Measurements from ENCODE around the gene GRWD1.

The GRWD1 gene

GRCh38 chr19:48433337-48433736 is 12.4 kb upstream of the GRWD1 start:
- Histone ChIP-seq H3K27ac (ENCODE audit: low read depth, low read length) (no peak overlapping the region), H3K27me3 (ENCODE audit: control insufficient read depth in 1 of 2, insufficient read depth in 2 of 2, low read length in 2 of 2) (peaks cover 0 to 5% of the 10 kb centered on the region in 2 donors), H3K36me3 (ENCODE audit: insufficient read depth, low read length) (no peaks in the 10 kb centered on the region), H3K9ac (ENCODE audit: low read length) (no peak overlapping the region), H3K9me3 (ENCODE audit: low read length) (no peaks in the 10 kb centered on the region), H3K4me3 (ENCODE audit: low read depth in 1 of 2, low read length in 2 of 2) (no peak overlapping the region), H3K4me1 (ENCODE audit: insufficient read depth, low read length) (no peaks in the 10 kb centered on the region)

GRCh38 chr19:48436586-48436985 is 9.2 kb upstream of the GRWD1 start:
- Histone ChIP-seq H3K27ac (ENCODE audit: low read depth, low read length) (no peak overlapping the region), H3K4me3 (ENCODE audit: low read depth in 1 of 2, low read length in 2 of 2) (no peak overlapping the region), H3K9me3 (ENCODE audit: low read length) (no peaks in the 10 kb centered on the region), H3K4me1 (ENCODE audit: insufficient read depth, low read length) (no peaks in the 10 kb centered on the region), H3K27me3 (ENCODE audit: control insufficient read depth in 1 of 2, insufficient read depth in 2 of 2, low read length in 2 of 2) (peaks cover 0 to 11% of the 10 kb centered on the region in 2 donors), H3K36me3 (ENCODE audit: insufficient read depth, low read length) (no peaks in the 10 kb centered on the region), H3K9ac (ENCODE audit: low read length) (no peak overlapping the region)

- H3K36me3 ChIP-seq (ENCODE audit: insufficient read depth, low read length): no peaks in the 10 kb centered on the region
- peaks cover 18% of the 10 kb centered on the region for H3K4me1 ChIP-seq (ENCODE audit: insufficient read depth, low read length)
- no peak overlapping the region for H3K4me3 ChIP-seq (ENCODE audit: low read depth in 1 of 2, low read length in 2 of 2)
- no peak overlapping the region for H3K9ac ChIP-seq (ENCODE audit: low read length)
- no peak overlapping the region for H3K27ac ChIP-seq (ENCODE audit: low read depth, low read length)
- H3K9me3 ChIP-seq (ENCODE audit: low read length): no peaks in the 10 kb centered on the region
- H3K27me3 ChIP-seq (ENCODE audit: control insufficient read depth in 1 of 2, insufficient read depth in 2 of 2, low read length in 2 of 2): peaks cover 15 to 29% of the 10 kb centered on the region in 2 donors
Observed at GRCh38 chr19:48441360-48442050, 4.3 kb upstream of the GRWD1 start.

GRCh38 chr19:48442116-48443035 is 3.4 kb upstream of the GRWD1 start:
- Histone ChIP-seq H3K9me3 (ENCODE audit: low read length) (no peaks in the 10 kb centered on the region), H3K27me3 (ENCODE audit: control insufficient read depth in 1 of 2, insufficient read depth in 2 of 2, low read length in 2 of 2) (peaks cover 15 to 26% of the 10 kb centered on the region in 2 donors), H3K36me3 (ENCODE audit: insufficient read depth, low read length) (peaks cover 1% of the 10 kb centered on the region), H3K4me3 (ENCODE audit: low read depth in 1 of 2, low read length in 2 of 2) (no peak overlapping the region), H3K9ac (ENCODE audit: low read length) (no peak overlapping the region), H3K27ac (ENCODE audit: low read depth, low read length) (no peak overlapping the region), H3K4me1 (ENCODE audit: insufficient read depth, low read length) (peaks cover 20% of the 10 kb centered on the region)

GRCh38 chr19:48443256-48443655 is 2.5 kb upstream of the GRWD1 start:
- Histone ChIP-seq H3K4me1 (ENCODE audit: insufficient read depth, low read length) (peaks cover 20% of the 10 kb centered on the region), H3K27me3 (ENCODE audit: control insufficient read depth in 1 of 2, insufficient read depth in 2 of 2, low read length in 2 of 2) (peaks cover 15 to 26% of the 10 kb centered on the region in 2 donors), H3K27ac (ENCODE audit: low read depth, low read length) (no peak overlapping the region), H3K4me3 (ENCODE audit: low read depth in 1 of 2, low read length in 2 of 2) (no peak overlapping the region), H3K9me3 (ENCODE audit: low read length) (no peaks in the 10 kb centered on the region), H3K9ac (ENCODE audit: low read length) (no peak overlapping the region), H3K36me3 (ENCODE audit: insufficient read depth, low read length) (peaks cover 7% of the 10 kb centered on the region)

- peaks cover 12% of the 10 kb centered on the region for H3K36me3 ChIP-seq (ENCODE audit: insufficient read depth, low read length)
- H3K27ac ChIP-seq (ENCODE audit: low read depth, low read length): no peak overlapping the region
- no peak overlapping the region for H3K9ac ChIP-seq (ENCODE audit: low read length)
- peaks cover 15 to 26% of the 10 kb centered on the region in 2 donors for H3K27me3 ChIP-seq (ENCODE audit: control insufficient read depth in 1 of 2, insufficient read depth in 2 of 2, low read length in 2 of 2)
- H3K9me3 ChIP-seq (ENCODE audit: low read length): no peaks in the 10 kb centered on the region
- H3K4me3 ChIP-seq (ENCODE audit: low read depth in 1 of 2, low read length in 2 of 2): no peak overlapping the region
- H3K4me1 ChIP-seq (ENCODE audit: insufficient read depth, low read length): peaks cover 20% of the 10 kb centered on the region
Observed at GRCh38 chr19:48443731-48444128, 2.1 kb upstream of the GRWD1 start.

GRCh38 chr19:48444129-48444935 is 1.5 kb upstream of the GRWD1 start:
- peaks cover 13% of the 10 kb centered on the region for H3K36me3 ChIP-seq (ENCODE audit: insufficient read depth, low read length)
- no peak overlapping the region for H3K27ac ChIP-seq (ENCODE audit: low read depth, low read length)
- no peak overlapping the region for H3K9ac ChIP-seq (ENCODE audit: low read length)
- H3K27me3 ChIP-seq (ENCODE audit: control insufficient read depth in 1 of 2, insufficient read depth in 2 of 2, low read length in 2 of 2): peaks cover 15 to 26% of the 10 kb centered on the region in 2 donors
- H3K4me1 ChIP-seq (ENCODE audit: insufficient read depth, low read length): peaks cover 20% of the 10 kb centered on the region
- no peaks in the 10 kb centered on the region for H3K9me3 ChIP-seq (ENCODE audit: low read length)
- H3K4me3 ChIP-seq (ENCODE audit: low read depth in 1 of 2, low read length in 2 of 2): peak overlapping the region; percentile 1 to 97

GRCh38 chr19:48444936-48445200 is 915 bp upstream of the GRWD1 start:
- Histone ChIP-seq H3K9ac (ENCODE audit: low read length) (no peak overlapping the region), H3K9me3 (ENCODE audit: low read length) (no peaks in the 10 kb centered on the region), H3K27ac (ENCODE audit: low read depth, low read length) (no peak overlapping the region), H3K4me3 (ENCODE audit: low read depth in 1 of 2, low read length in 2 of 2) (peak overlapping the region; percentile 1 to 97), H3K36me3 (ENCODE audit: insufficient read depth, low read length) (peaks cover 15% of the 10 kb centered on the region), H3K4me1 (ENCODE audit: insufficient read depth, low read length) (peaks cover 20% of the 10 kb centered on the region), H3K27me3 (ENCODE audit: control insufficient read depth in 1 of 2, insufficient read depth in 2 of 2, low read length in 2 of 2) (peaks cover 15 to 26% of the 10 kb centered on the region in 2 donors)

- H3K4me1 ChIP-seq (ENCODE audit: insufficient read depth, low read length): peaks cover 20% of the 10 kb centered on the region
- peak overlapping the region; percentile 90 for H3K27ac ChIP-seq (ENCODE audit: low read depth, low read length)
- H3K4me3 ChIP-seq (ENCODE audit: low read depth in 1 of 2, low read length in 2 of 2): peak overlapping the region; percentile 76 to 97
- no peaks in the 10 kb centered on the region for H3K9me3 ChIP-seq (ENCODE audit: low read length)
- peaks cover 15 to 26% of the 10 kb centered on the region in 2 donors for H3K27me3 ChIP-seq (ENCODE audit: control insufficient read depth in 1 of 2, insufficient read depth in 2 of 2, low read length in 2 of 2)
- peaks cover 19% of the 10 kb centered on the region for H3K36me3 ChIP-seq (ENCODE audit: insufficient read depth, low read length)
- peak overlapping the region; percentile 73 for H3K9ac ChIP-seq (ENCODE audit: low read length)
Observed at GRCh38 chr19:48445256-48445605, 552 bp upstream of the GRWD1 start.

GRCh38 chr19:48446579-48446978 is 796 bp downstream of the GRWD1 start:
- peaks cover 32% of the 10 kb centered on the region for H3K36me3 ChIP-seq (ENCODE audit: insufficient read depth, low read length)
- peak overlapping the region; percentile 76 to 97 for H3K4me3 ChIP-seq (ENCODE audit: low read depth in 1 of 2, low read length in 2 of 2)
- peaks cover 15 to 20% of the 10 kb centered on the region in 2 donors for H3K27me3 ChIP-seq (ENCODE audit: control insufficient read depth in 1 of 2, insufficient read depth in 2 of 2, low read length in 2 of 2)
- no peak overlapping the region for H3K27ac ChIP-seq (ENCODE audit: low read depth, low read length)
- H3K9ac ChIP-seq (ENCODE audit: low read length): peak overlapping the region; percentile 73
- peaks cover 20% of the 10 kb centered on the region for H3K4me1 ChIP-seq (ENCODE audit: insufficient read depth, low read length)
- H3K9me3 ChIP-seq (ENCODE audit: low read length): no peaks in the 10 kb centered on the region

GRCh38 chr19:48448563-48448962 is 2.8 kb downstream of the GRWD1 start:
- no peaks in the 10 kb centered on the region for H3K9me3 ChIP-seq (ENCODE audit: low read length)
- no peak overlapping the region for H3K27ac ChIP-seq (ENCODE audit: low read depth, low read length)
- no peak overlapping the region for H3K9ac ChIP-seq (ENCODE audit: low read length)
- peaks cover 8 to 11% of the 10 kb centered on the region in 2 donors for H3K27me3 ChIP-seq (ENCODE audit: control insufficient read depth in 1 of 2, insufficient read depth in 2 of 2, low read length in 2 of 2)
- peaks cover 20% of the 10 kb centered on the region for H3K4me1 ChIP-seq (ENCODE audit: insufficient read depth, low read length)
- H3K4me3 ChIP-seq (ENCODE audit: low read depth in 1 of 2, low read length in 2 of 2): no peak overlapping the region
- H3K36me3 ChIP-seq (ENCODE audit: insufficient read depth, low read length): peaks cover 43% of the 10 kb centered on the region

Data from muscle layer of colon (tissue), 2 donors.